ENCODE data around the gene DKKL1. TPM values are rescaled to one million over a fixed set of nuclear protein-coding genes. Genes with fewer than 3 reads are reported as not detected.

The DKKL1 gene
- total and polyA plus RNA-seq, 3 experiments from 2014 or later = not detected

DNA sequence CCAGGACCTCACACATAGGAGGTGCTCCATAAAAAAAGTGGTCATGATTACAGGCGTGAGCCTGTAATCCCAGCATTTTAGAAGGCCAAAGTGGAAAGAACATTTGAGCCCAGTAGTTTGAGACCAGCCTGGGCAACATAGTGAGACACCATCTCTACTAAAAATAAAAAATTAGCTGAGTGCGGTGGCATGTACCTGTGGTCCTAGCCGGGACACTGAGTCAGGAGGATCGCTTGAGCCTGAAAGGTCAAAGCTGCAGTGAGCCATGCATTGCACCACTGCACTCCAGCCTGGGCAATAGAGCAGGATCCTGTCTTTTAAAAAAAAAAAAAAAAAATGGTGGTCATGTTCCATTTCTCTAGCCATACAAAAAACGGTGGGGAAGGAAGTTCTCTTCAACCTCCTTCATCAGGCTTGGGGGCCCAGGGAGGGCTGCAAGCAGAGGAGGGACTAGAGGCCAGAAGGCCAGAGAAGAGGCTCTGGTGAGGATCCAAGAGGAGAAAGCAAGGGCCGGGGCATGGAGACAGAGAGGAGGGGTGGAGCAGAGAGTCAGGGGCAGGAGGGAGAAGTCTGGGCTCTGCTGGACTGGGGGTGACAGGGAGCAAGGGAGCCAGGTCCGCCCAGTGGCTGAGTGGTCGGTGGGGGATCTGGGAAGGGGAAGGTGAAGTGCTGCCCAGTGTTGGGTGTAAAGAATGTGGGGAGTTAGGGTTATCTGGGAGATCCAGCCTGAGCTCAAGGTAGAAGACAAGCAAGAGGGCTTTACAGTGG lies 33.2 kb downstream of the DKKL1 start:
- Mint-ChIP-seq H3K27ac (no peak overlapping the region), H3K27me3 (peaks cover 0 to 6% of the 10 kb centered on the region in 2 donors), H3K9me3 (no peaks in the 10 kb centered on the region), H3K4me3 (no peak overlapping the region), H3K4me1 (peaks cover 8 to 14% (median 9%) of the 10 kb centered on the region in 3 donors), H3K36me3 (peaks cover 0 to 3% (median 0%) of the 10 kb centered on the region in 3 donors)
- Histone ChIP-seq H3K36me3 (ENCODE audit: insufficient read depth, low read length) (no peaks in the 10 kb centered on the region), H3K9me3 (ENCODE audit: low read length) (no peaks in the 10 kb centered on the region), H3K4me3 (ENCODE audit: low read length) (no peak overlapping the region), H3K27ac (ENCODE audit: low read depth, low read length) (no peak overlapping the region), H3K27me3 (ENCODE audit: insufficient read depth, low read length, poor library complexity, severe bottlenecking) (no peaks in the 10 kb centered on the region), H3K4me1 (ENCODE audit: insufficient read depth, low read length) (peaks cover 11% of the 10 kb centered on the region)
- CTCF ChIA-PET = interaction anchor here (1.9 kb wide), 1 partner anchor 73 kb away, joined by 5 read pairs; no protein-coding TSS in a partner anchor
- no peak for DNase-seq
- POLR2A ChIA-PET = interaction anchor here (0.7 kb wide), 2 partner anchors 40 to 50 kb away, joined by 4 to 9 read pairs; no protein-coding TSS in a partner anchor

DNA sequence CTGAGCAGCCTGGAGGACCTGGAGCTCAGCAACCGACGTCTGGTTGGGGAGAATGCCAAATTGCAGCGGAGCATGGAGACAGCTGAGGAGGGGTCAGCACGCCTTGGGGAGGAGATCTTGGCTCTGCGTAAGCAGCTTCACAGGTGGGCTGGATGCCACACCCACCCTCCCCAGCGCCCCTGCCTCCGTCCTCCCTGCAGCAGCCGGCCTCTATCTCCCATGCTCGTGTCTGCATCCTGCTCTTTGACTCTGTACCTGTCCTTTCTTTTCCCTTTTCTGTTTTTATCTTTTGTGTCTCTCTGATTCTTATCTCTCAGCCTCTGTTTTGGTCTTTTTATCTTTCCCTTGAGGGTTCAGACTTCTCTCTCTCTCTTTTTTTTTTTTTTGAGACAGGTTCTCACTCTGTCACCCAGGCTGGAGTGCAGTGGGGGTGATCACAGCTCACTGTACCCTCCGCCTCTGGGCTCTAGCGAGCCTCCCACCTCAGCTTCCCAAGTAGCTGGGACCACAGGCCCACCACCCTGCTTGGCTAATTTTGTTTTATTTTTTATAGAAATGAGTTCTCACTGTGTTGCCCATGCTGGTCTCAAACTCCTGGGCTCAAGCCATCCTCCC lies 34.4 kb downstream of the DKKL1 start:
- Mint-ChIP-seq H3K27ac (peak overlapping the region in 4 of 8 donors; percentile 18 to 96 (median 54)), H3K27me3 (peaks cover 0 to 6% of the 10 kb centered on the region in 2 donors), H3K36me3 (peaks cover 0 to 3% (median 0%) of the 10 kb centered on the region in 3 donors), H3K9me3 (no peaks in the 10 kb centered on the region), H3K4me3 (no peak overlapping the region), H3K4me1 (peaks cover 5 to 10% (median 5%) of the 10 kb centered on the region in 3 donors)
- ChIA-PET CTCF (interaction anchor here (1.9 kb wide), 1 partner anchor 72 kb away, joined by 5 read pairs; no protein-coding TSS in a partner anchor), POLR2A (no interaction called here)
- peaks cover 7% of the 10 kb centered on the region for H3K4me1 ChIP-seq (ENCODE audit: insufficient read depth, low read length)
- H3K27ac ChIP-seq (ENCODE audit: low read depth, low read length) = no peak overlapping the region
- H3K36me3 ChIP-seq (ENCODE audit: insufficient read depth, low read length) = no peaks in the 10 kb centered on the region
- H3K4me3 ChIP-seq (ENCODE audit: low read length) = no peak overlapping the region
- H3K9me3 ChIP-seq (ENCODE audit: low read length) = no peaks in the 10 kb centered on the region
- no peak for DNase-seq
- H3K27me3 ChIP-seq (ENCODE audit: insufficient read depth, low read length, poor library complexity, severe bottlenecking) = no peaks in the 10 kb centered on the region

DNA sequence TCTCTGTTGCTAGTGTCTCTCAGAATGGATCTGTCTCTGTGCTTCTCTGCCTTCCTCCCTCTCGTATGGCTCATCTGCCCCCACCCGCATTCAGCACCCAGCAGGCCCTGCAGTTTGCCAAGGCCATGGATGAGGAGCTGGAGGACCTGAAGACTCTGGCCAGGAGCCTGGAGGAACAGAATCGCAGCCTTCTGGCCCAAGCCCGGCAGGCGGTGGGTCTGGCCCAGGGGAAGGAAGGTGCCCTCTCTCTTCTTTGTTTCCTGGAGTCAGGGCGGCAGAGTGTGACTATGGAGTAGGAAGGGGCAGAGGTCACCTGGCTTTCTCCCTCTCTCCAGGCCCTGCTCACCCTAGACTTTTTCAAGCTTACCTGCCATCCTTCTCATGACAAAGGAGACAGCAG lies 35.3 kb downstream of the DKKL1 start:
- H3K36me3 Mint-ChIP-seq = peaks cover 0 to 3% (median 0%) of the 10 kb centered on the region in 3 donors
- H3K4me1 Mint-ChIP-seq = peaks cover 5 to 10% (median 5%) of the 10 kb centered on the region in 3 donors
- POLR2A ChIA-PET = no interaction called here
- Histone ChIP-seq H3K27me3 (ENCODE audit: insufficient read depth, low read length, poor library complexity, severe bottlenecking) (no peaks in the 10 kb centered on the region), H3K9me3 (ENCODE audit: low read length) (no peaks in the 10 kb centered on the region), H3K4me3 (ENCODE audit: low read length) (no peak overlapping the region), H3K36me3 (ENCODE audit: insufficient read depth, low read length) (no peaks in the 10 kb centered on the region), H3K27ac (ENCODE audit: low read depth, low read length) (no peak overlapping the region), H3K4me1 (ENCODE audit: insufficient read depth, low read length) (peaks cover 7% of the 10 kb centered on the region)
- CTCF ChIA-PET = no interaction called here
- peak overlapping the region in 3 of 8 donors; percentile 18 to 47 (median 26) for H3K27ac Mint-ChIP-seq
- H3K4me3 Mint-ChIP-seq = no peak overlapping the region
- no peaks in the 10 kb centered on the region for H3K9me3 Mint-ChIP-seq
- H3K27me3 Mint-ChIP-seq = peaks cover 0 to 6% of the 10 kb centered on the region in 2 donors
- peak in 1 of 5 donors; percentile 23 for DNase-seq

DNA sequence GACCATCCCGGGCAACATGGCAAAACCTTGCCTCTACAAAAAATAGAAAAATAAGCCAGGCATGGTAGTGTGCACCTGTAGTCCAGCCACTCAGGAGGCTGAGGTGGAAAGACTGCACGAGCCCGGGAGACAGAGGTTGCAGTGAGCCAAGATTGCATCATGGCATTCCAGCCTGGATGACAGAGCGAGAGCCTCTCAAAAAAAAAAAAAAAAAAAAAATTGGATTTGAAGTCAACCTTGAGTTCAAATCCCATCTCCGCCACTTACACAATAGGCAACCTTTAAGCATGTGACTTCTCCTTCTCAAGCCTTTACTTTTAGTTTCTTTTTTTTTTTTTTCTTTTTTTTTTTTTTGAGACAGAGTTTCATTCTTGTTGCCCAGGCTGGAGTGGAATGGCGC lies 36.4 kb downstream of the DKKL1 start:
- no peaks in the 10 kb centered on the region for H3K27me3 ChIP-seq (ENCODE audit: insufficient read depth, low read length, poor library complexity, severe bottlenecking)
- H3K27ac Mint-ChIP-seq = no peak overlapping the region

DNA sequence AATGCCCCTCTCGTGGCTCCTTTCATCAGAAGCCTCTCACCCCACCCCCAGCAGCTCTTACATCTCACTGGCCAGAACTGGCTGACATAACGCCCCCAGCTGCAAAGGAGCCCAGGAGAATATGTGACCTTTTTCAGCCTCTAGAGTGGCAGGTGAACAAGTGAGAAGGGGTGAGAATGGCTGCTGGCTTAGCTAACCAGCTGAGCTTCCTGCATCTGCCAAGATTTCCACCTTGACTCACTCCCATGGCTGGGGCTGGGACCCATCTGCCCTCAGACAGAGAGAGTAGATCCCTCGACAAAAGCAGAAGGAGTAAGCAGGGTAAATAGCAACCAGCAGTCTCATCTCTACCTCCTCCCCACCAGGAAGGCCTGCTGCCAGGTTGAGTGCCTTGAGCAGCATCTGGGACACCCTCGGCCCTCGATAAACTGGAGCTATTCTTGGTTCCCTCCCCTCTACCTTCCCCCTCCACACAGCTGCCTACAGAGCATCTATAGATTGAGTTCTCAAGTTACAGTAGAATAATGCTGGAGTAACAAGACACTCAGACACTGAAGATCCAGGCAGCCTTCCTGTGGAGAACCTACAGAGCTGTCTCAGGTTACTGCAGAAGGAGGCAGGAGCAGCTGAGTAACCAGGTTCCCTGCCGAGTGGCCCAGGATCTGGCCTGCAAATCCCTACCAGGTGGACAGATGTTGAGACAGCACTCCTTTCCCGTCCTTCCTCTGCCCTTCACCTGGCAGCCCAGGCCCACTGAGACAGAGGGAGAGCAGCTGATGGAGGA lies 39.9 kb downstream of the DKKL1 start:
- H3K9me3 Mint-ChIP-seq = no peaks in the 10 kb centered on the region
- H3K4me3 ChIP-seq (ENCODE audit: low read length) = no peak overlapping the region
- DNase-seq = peak in 1 of 5 donors; percentile 13
- H3K27me3 Mint-ChIP-seq = peaks cover 0 to 5% of the 10 kb centered on the region in 2 donors
- no peak overlapping the region for H3K4me3 Mint-ChIP-seq
- peaks cover 0 to 2% (median 0%) of the 10 kb centered on the region in 3 donors for H3K36me3 Mint-ChIP-seq
- ChIA-PET CTCF (interaction anchor here (1.0 to 1.6 kb wide), 2 partner anchors 11 to 73 kb away, joined by 3 to 5 read pairs; no protein-coding TSS in a partner anchor), POLR2A (no interaction called here)
- H3K4me1 ChIP-seq (ENCODE audit: insufficient read depth, low read length) = peaks cover 11% of the 10 kb centered on the region
- H3K4me1 Mint-ChIP-seq = peaks cover 10 to 20% (median 17%) of the 10 kb centered on the region in 3 donors
- no peaks in the 10 kb centered on the region for H3K9me3 ChIP-seq (ENCODE audit: low read length)
- no peak overlapping the region for H3K27ac Mint-ChIP-seq
- H3K27me3 ChIP-seq (ENCODE audit: insufficient read depth, low read length, poor library complexity, severe bottlenecking) = no peaks in the 10 kb centered on the region
- no peak overlapping the region for H3K27ac ChIP-seq (ENCODE audit: low read depth, low read length)
- H3K36me3 ChIP-seq (ENCODE audit: insufficient read depth, low read length) = no peaks in the 10 kb centered on the region

More for the DNA sequence above, 36.4 kb downstream of the DKKL1 start:
- peak in 1 of 5 donors; percentile 9 for DNase-seq
- Mint-ChIP-seq H3K4me1 (peaks cover 5 to 10% (median 8%) of the 10 kb centered on the region in 3 donors), H3K4me3 (no peak overlapping the region), H3K27me3 (peaks cover 0 to 8% of the 10 kb centered on the region in 2 donors), H3K36me3 (peaks cover 0 to 3% (median 0%) of the 10 kb centered on the region in 3 donors), H3K9me3 (no peaks in the 10 kb centered on the region)
- Histone ChIP-seq H3K9me3 (ENCODE audit: low read length) (no peaks in the 10 kb centered on the region), H3K4me1 (ENCODE audit: insufficient read depth, low read length) (peaks cover 7% of the 10 kb centered on the region), H3K27ac (ENCODE audit: low read depth, low read length) (no peak overlapping the region), H3K36me3 (ENCODE audit: insufficient read depth, low read length) (no peaks in the 10 kb centered on the region), H3K4me3 (ENCODE audit: low read length) (no peak overlapping the region)
- ChIA-PET POLR2A (interaction anchor here (0.7 kb wide), 1 partner anchor 35 kb away, joined by 8 read pairs; no protein-coding TSS in a partner anchor), CTCF (no interaction called here)

DNA sequence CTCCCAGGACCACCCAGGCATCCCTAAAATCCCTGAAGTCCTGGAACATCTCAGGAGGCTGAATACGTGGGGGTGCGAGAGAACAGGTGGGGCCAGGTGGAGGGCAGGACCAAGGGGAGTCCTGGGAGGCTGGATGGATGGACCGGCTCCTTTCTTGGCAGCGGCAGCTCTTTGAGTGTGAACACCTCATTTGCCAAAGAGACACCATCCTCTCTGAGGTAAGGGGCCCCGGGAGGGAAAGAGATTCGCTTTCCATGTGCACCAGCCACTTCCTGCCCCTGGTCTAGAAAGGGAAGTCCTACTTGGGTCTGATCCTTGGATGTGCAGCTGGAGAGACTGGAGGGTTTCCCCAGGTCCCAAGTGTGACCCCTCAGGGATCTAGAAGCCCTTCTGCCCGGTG lies 43.4 kb downstream of the DKKL1 start:
- H3K4me3 ChIP-seq (ENCODE audit: low read length) = no peak overlapping the region
- no peak for DNase-seq
- ChIA-PET CTCF (interaction anchor here (0.9 to 1.2 kb wide), 3 partner anchors 10 to 66 kb away, joined by 3 read pairs; no protein-coding TSS in a partner anchor), POLR2A (no interaction called here)
- no peaks in the 10 kb centered on the region for H3K36me3 ChIP-seq (ENCODE audit: insufficient read depth, low read length)
- H3K4me1 Mint-ChIP-seq = peaks cover 33 to 51% (median 45%) of the 10 kb centered on the region in 3 donors
- H3K27ac Mint-ChIP-seq = no peak overlapping the region
- no peaks in the 10 kb centered on the region for H3K9me3 Mint-ChIP-seq
- no peaks in the 10 kb centered on the region for H3K9me3 ChIP-seq (ENCODE audit: low read length)
- no peaks in the 10 kb centered on the region for H3K27me3 ChIP-seq (ENCODE audit: insufficient read depth, low read length, poor library complexity, severe bottlenecking)
- H3K27me3 Mint-ChIP-seq = peaks cover 0 to 4% of the 10 kb centered on the region in 2 donors
- no peaks in the 10 kb centered on the region for H3K36me3 Mint-ChIP-seq
- no peak overlapping the region for H3K27ac ChIP-seq (ENCODE audit: low read depth, low read length)
- H3K4me1 ChIP-seq (ENCODE audit: insufficient read depth, low read length) = peaks cover 39% of the 10 kb centered on the region
- H3K4me3 Mint-ChIP-seq = no peak overlapping the region

DNA sequence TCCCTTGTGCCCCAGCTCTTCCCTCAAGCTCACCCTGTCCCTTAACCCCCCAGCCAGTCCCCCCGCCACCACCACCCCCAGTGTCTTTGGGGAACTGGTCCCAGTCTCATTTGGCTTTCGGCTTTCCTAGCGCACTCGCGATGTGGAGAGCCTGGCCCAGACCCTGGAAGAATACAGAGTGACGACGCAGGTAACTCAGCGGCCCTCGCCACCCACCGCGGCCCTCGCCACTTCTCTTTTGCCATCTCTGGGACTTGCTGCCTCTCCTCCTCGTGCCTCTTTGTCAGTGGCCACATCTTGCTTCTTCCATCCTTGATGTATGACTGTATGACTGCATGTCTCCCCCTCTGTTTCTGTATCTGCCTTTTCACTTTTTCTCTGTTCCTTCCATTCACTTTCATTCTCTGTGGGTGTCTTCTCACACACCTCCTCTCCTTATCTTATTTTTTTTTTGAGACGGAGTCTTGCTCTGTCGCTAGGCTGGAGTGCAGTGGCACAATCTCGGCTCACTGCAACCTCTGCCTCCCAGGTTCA lies 43.9 kb downstream of the DKKL1 start:
- no peak for DNase-seq
- H3K4me3 Mint-ChIP-seq = no peak overlapping the region
- no peak overlapping the region for H3K4me3 ChIP-seq (ENCODE audit: low read length)
- no peaks in the 10 kb centered on the region for H3K36me3 Mint-ChIP-seq
- CTCF ChIA-PET = interaction anchor here (0.9 to 1.0 kb wide), 2 partner anchors 9 to 66 kb away, joined by 3 read pairs; no protein-coding TSS in a partner anchor
- H3K27me3 ChIP-seq (ENCODE audit: insufficient read depth, low read length, poor library complexity, severe bottlenecking) = no peaks in the 10 kb centered on the region
- H3K9me3 ChIP-seq (ENCODE audit: low read length) = no peaks in the 10 kb centered on the region
- no peak overlapping the region for H3K27ac ChIP-seq (ENCODE audit: low read depth, low read length)
- peaks cover 0 to 4% of the 10 kb centered on the region in 2 donors for H3K27me3 Mint-ChIP-seq
- H3K4me1 ChIP-seq (ENCODE audit: insufficient read depth, low read length) = peaks cover 41% of the 10 kb centered on the region
- POLR2A ChIA-PET = no interaction called here
- peak overlapping the region in 3 of 8 donors; percentile 54 to 74 (median 66) for H3K27ac Mint-ChIP-seq
- H3K4me1 Mint-ChIP-seq = peaks cover 36 to 54% (median 49%) of the 10 kb centered on the region in 3 donors
- no peaks in the 10 kb centered on the region for H3K36me3 ChIP-seq (ENCODE audit: insufficient read depth, low read length)
- no peaks in the 10 kb centered on the region for H3K9me3 Mint-ChIP-seq

Measured in CD8-positive, alpha-beta memory T cell (primary cell).